Right atrium auricular region (tissue), 2 donors: ENCODE measurements around the gene PTGFRN. TPM values are rescaled to one million over a fixed set of nuclear protein-coding genes. Genes with fewer than 3 reads are reported as not detected.

Source experiments
- DNase-seq: peaks from one replicate; pipeline ENCODE4 v3.0.0-alpha.2; 2019; ENCODE audit warnings: low spot score
- H3K27ac ChIP-seq, 2 donors: fragments of 200-600 bp; sonication (generic); 1 replicate in 1 of 2; 2 replicates in 1 of 2; pipeline ENCODE4 v1.5.1; 2016 to 2019
- H3K27me3 ChIP-seq, 2 donors: fragments of 200-600 bp; sonication (generic); one replicate each; pipeline versions ENCODE4 v1.5.1 to v1.6.0; 2017 to 2019
- H3K36me3 ChIP-seq: fragments of 200-600 bp; sonication (generic); one replicate; pipeline ENCODE4 v1.5.1; 2016
- H3K4me1 ChIP-seq, 2 donors: fragments of 200-600 bp; sonication (generic); one replicate each; pipeline versions ENCODE4 v1.5.1 to v1.6.0; 2017 to 2019
- H3K4me3 ChIP-seq, 2 donors: fragments of 200-600 bp; sonication (generic); 1 replicate in 1 of 2; 2 replicates in 1 of 2; pipeline ENCODE4 v1.5.1; 2017 to 2019; ENCODE audit warnings: mild to moderate bottlenecking in 1 of 2, moderate library complexity in 1 of 2
- H3K9me3 ChIP-seq, 2 donors: fragments of 200-600 bp; sonication (generic); one replicate each; pipeline ENCODE4 v1.5.1; 2019
- total RNA-seq, 2 donors: library from RNA; depleted of rRNA; stranded (reverse); fragments of >200 nt; gene quantifications; one replicate each; pipeline ENCODE4 v1.1.0, GENCODE V29; 2016
- TF ChIP-seq, protein P1 (sequence below), 2 donors: fragments of 200-600 bp; sonication (generic); IDR thresholded peaks; one replicate each; pipeline ENCODE4 v1.5.1; 2019; ENCODE audit warnings: antibody characterized with exemption in 2 of 2

Gene PTGFRN
- total RNA-seq, 2 donors from 2014 or later = 129 to 141 TPM

DNA sequence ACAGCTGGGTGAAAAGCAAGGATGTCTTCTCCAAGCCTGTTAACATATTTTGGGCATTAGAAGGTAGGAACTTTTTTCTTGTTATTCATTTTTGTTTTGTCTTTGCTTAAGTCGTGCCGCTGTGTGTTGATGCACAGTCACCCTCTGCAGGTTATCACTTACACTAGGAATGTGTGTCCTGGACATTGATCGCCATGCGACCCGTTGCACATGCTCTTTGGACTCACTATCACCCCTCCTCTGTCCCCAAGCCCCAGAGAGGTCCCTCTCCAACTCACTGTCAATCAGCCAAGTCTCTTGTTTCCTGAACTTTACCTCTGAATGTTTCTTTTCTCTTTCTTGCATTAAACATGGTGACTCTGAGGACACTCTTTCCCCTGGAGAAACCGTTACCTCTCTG is 51.9 kb downstream of the PTGFRN start:
- TF ChIP-seq, protein P1, sequence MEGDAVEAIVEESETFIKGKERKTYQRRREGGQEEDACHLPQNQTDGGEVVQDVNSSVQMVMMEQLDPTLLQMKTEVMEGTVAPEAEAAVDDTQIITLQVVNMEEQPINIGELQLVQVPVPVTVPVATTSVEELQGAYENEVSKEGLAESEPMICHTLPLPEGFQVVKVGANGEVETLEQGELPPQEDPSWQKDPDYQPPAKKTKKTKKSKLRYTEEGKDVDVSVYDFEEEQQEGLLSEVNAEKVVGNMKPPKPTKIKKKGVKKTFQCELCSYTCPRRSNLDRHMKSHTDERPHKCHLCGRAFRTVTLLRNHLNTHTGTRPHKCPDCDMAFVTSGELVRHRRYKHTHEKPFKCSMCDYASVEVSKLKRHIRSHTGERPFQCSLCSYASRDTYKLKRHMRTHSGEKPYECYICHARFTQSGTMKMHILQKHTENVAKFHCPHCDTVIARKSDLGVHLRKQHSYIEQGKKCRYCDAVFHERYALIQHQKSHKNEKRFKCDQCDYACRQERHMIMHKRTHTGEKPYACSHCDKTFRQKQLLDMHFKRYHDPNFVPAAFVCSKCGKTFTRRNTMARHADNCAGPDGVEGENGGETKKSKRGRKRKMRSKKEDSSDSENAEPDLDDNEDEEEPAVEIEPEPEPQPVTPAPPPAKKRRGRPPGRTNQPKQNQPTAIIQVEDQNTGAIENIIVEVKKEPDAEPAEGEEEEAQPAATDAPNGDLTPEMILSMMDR (IDR thresholded peaks at IDR 0.05) = no peak
- Histone ChIP-seq H3K27ac (no peak overlapping the region), H3K36me3 (peaks cover 34% of the 10 kb centered on the region), H3K4me1 (peaks cover 0 to 26% of the 10 kb centered on the region in 2 donors), H3K9me3 (no peaks in the 10 kb centered on the region), H3K27me3 (no peaks in the 10 kb centered on the region), H3K4me3 (no peak overlapping the region)
- DNase-seq = no peak

DNA sequence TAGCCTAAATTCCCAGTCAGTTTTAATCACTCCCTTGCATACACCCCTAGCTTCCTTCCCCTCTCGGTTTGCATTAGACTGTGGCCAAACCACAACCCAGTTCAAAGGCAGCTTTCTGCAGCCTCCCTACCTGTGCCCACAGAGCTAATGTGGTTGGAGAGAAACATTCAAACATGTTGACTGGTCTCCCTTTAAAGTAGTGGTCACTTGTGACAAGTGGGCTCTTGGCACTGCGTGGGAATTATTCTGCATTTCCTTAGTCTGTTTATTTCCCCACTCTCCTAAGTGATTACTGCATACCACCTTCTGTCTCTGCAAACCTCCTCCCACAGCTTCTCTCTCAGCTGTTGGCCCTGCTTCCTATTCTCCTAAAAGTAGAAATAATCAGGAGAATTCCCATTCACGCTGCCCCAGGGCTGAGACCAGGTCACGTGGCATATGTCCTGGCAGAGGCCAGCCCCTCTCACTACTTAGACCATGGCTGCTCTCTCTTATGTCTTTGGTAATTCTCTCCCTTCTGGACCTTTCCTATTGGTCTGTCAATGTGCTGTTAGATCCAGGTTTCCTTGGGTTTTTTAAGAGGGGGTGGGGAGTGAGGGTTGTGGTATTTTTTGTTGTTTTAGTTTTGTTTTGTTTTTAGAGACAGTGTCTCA is 53.4 kb downstream of the PTGFRN start:
- peaks cover 0 to 20% of the 10 kb centered on the region in 2 donors for H3K4me1 ChIP-seq
- TF ChIP-seq, protein P1 (IDR thresholded peaks at IDR 0.05) = no peak
- no peak for DNase-seq
- H3K27me3 ChIP-seq = no peaks in the 10 kb centered on the region
- H3K9me3 ChIP-seq = no peaks in the 10 kb centered on the region
- no peak overlapping the region for H3K4me3 ChIP-seq
- H3K36me3 ChIP-seq = peaks cover 46% of the 10 kb centered on the region
- no peak overlapping the region for H3K27ac ChIP-seq

DNA sequence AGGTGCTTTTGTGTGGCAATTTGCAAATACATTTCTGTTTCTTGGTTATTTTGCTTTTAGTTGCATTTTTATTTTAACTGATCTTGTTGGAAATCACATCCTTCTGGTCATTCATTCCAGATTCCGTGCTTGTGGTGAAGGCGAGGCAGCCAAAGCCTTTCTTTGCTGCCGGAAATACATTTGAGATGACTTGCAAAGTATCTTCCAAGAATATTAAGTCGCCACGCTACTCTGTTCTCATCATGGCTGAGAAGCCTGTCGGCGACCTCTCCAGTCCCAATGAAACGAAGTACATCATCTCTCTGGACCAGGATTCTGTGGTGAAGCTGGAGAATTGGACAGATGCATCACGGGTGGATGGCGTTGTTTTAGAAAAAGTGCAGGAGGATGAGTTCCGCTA is 57.1 kb downstream of the PTGFRN start:
- no peak for DNase-seq

DNA sequence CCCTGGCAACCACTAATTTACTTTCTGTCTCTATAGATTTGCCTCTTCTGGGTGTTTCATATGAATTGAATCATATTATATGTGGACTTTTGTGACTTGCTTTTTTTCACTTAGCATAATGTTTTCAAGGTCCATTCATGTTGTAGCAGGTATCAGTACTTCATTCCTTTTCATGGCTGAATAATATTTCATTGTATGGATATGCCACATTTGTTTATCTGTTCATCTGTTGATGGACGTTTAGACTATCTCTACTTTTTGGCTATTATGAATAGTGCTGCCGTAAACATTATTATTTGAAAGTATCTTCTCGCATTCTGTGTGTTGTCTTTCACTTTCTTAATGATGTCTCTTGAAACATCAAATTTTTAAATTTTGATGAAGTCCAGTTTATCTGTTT is 59.0 kb downstream of the PTGFRN start:
- Histone ChIP-seq H3K9me3 (no peaks in the 10 kb centered on the region), H3K27ac (no peak overlapping the region), H3K4me1 (peaks cover 0 to 14% of the 10 kb centered on the region in 2 donors), H3K27me3 (no peaks in the 10 kb centered on the region), H3K4me3 (no peak overlapping the region), H3K36me3 (peaks cover 25% of the 10 kb centered on the region)
- no peak for DNase-seq
- TF ChIP-seq, protein P1 (IDR thresholded peaks at IDR 0.05) = no peak

More for the DNA sequence above, 57.1 kb downstream of the PTGFRN start:
- peaks cover 38% of the 10 kb centered on the region for H3K36me3 ChIP-seq
- no peak overlapping the region for H3K27ac ChIP-seq
- no peak overlapping the region for H3K4me3 ChIP-seq
- no peaks in the 10 kb centered on the region for H3K27me3 ChIP-seq
- H3K9me3 ChIP-seq = no peaks in the 10 kb centered on the region
- TF ChIP-seq, protein P1 (IDR thresholded peaks at IDR 0.05) = no peak
- peaks cover 0 to 16% of the 10 kb centered on the region in 2 donors for H3K4me1 ChIP-seq

DNA sequence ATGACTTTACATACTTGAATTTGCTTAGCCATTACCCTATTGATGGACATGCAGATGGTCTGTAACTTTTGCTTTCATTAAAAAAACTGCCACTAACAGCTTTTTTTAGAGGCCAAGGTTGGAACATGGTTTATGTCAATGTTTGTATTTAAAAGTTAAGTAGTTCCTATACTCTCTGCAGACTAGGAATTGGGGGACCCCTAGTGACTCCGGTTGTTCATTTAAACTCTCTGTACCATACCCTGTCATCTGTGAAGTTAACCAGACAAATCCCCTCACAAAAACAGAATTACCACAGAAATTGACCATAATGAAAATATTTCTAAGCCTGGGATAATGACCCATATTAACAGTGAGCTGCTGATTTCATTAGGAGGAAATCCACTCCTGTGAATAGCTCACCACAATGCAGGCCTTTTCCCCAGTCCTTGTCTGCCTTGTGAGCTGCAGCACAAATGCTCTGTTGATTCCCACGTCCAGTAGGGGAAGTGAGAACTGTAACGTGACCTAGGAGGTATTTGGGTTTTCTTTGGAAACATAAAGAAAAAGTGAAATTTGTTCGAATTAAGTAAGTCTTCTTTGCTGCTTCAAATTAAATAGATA is 61.6 kb downstream of the PTGFRN start:
- Histone ChIP-seq H3K4me1 (peaks cover 0 to 13% of the 10 kb centered on the region in 2 donors), H3K27me3 (no peaks in the 10 kb centered on the region), H3K4me3 (no peak overlapping the region), H3K27ac (peak overlapping the region in 1 of 2 donors; percentile 60), H3K36me3 (peaks cover 36% of the 10 kb centered on the region), H3K9me3 (no peaks in the 10 kb centered on the region)
- TF ChIP-seq, protein P1 (IDR thresholded peaks at IDR 0.05) = peak in 1 of 2 donors; percentile 9
- no peak for DNase-seq
